Stimulated activated CD8-positive, alpha-beta memory T cell treated with anti-CD3 and anti-CD28 coated beads, Interleukin-7, amount 100 ng/mL, for 4 hours (primary cell): ENCODE results near the gene RCN1.
"Not testable (repeated sequence)": the region's sequence is repeated elsewhere in the genome, so short reads cannot be mapped to it uniquely, and the experiment has no call there.

Experiments
- DNase-seq, 2 donors: peaks; one replicate each; pipeline ENCODE4 v3.0.0-alpha.2; 2020; ENCODE audit warnings: low read depth in 2 of 2

RCN1 gene

GRCh38 chr11:32079553-32079952 lies 11.3 kb upstream of the RCN1 start:
- DNase-seq, result no peak

GRCh38 chr11:32080361-32080980 lies 10.4 kb upstream of the RCN1 start:
- no peak for DNase-seq

GRCh38 chr11:32081129-32081641 lies 9.7 kb upstream of the RCN1 start:
- no peak for DNase-seq

- no peak for DNase-seq
These were observed 9.0 kb upstream of the RCN1 start for GRCh38 chr11:32081901-32082300.

GRCh38 chr11:32082346-32082986 lies 8.4 kb upstream of the RCN1 start:
- no peak for DNase-seq

- DNase-seq, result no peak
These were observed 3.3 kb upstream of the RCN1 start for GRCh38 chr11:32087597-32087996.

- no peak for DNase-seq
These were observed 2.5 kb upstream of the RCN1 start for GRCh38 chr11:32088117-32088941.

GRCh38 chr11:32092581-32093170 lies 1.8 kb downstream of the RCN1 start:
- no peak for DNase-seq

GRCh38 chr11:32094923-32095322 lies 4.0 kb downstream of the RCN1 start:
- no peak for DNase-seq

GRCh38 chr11:32098142-32098903 lies 7.4 kb downstream of the RCN1 start:
- no peak for DNase-seq

GRCh38 chr11:32099516-32099915 lies 8.6 kb downstream of the RCN1 start:
- no peak for DNase-seq

- DNase-seq, result no peak
These were observed 9.6 kb downstream of the RCN1 start for GRCh38 chr11:32100495-32100894.

- no peak for DNase-seq
These were observed 10.9 kb downstream of the RCN1 start for GRCh38 chr11:32101791-32102190.

GRCh38 chr11:32103121-32103719 lies 12.3 kb downstream of the RCN1 start:
- not testable (repeated sequence) for DNase-seq

GRCh38 chr11:32103941-32104340 lies 13.1 kb downstream of the RCN1 start:
- DNase-seq, result no peak

- no peak for DNase-seq
These were observed 15.1 kb downstream of the RCN1 start for GRCh38 chr11:32105871-32106560.

- DNase-seq, result no peak
These were observed 16.8 kb downstream of the RCN1 start for GRCh38 chr11:32107647-32108046.

GRCh38 chr11:32108576-32108975 lies 17.7 kb downstream of the RCN1 start:
- no peak for DNase-seq

- DNase-seq, result no peak
These were observed 18.3 kb downstream of the RCN1 start for GRCh38 chr11:32109138-32109537.

GRCh38 chr11:32109592-32109991 lies 18.7 kb downstream of the RCN1 start:
- DNase-seq, result no peak

GRCh38 chr11:32110795-32111194 lies 19.9 kb downstream of the RCN1 start:
- no peak for DNase-seq
